Ishikawa (cell line): ENCODE measurements around the gene ATF3.

Source experiments
- CEBPB ChIP-seq: IDR thresholded peaks from 2 replicates; pipeline ENCODE4 v1.6.1; 2012
- TCF12 ChIP-seq: IDR thresholded peaks from 2 replicates; pipeline ENCODE4 v1.6.1; 2012; ENCODE audit warnings: low read depth
- TF ChIP-seq, protein P1 (sequence below): IDR thresholded peaks from 2 replicates; pipeline ENCODE4 v1.6.1; 2012; ENCODE audit warnings: low read depth, mild to moderate bottlenecking
- TF ChIP-seq, protein P2 (sequence below): IDR thresholded peaks from 2 replicates; pipeline ENCODE4 v1.6.1; 2012

DNA sequence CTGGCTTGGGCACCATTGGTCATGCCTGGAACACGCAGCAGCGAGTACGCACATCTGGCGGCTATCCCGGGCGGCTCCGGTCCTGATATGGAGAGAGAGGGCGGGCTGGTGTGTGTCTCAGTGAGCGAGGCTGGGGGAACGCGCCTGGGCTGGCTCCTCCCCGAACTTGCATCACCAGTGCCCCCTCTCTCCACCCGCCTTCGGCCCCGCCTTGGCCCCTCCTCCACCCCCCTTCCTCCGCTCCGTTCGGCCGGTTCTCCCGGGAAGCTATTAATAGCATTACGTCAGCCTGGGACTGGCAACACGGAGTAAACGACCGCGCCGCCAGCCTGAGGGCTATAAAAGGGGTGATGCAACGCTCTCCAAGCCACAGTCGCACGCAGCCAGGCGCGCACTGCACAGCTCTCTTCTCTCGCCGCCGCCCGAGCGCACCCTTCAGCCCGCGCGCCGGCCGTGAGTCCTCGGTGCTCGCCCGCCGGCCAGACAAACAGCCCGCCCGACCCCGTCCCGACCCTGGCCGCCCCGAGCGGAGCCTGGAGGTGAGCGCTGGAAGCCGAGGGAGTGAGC, at the start of gene ATF3:
- TF ChIP-seq TCF12 = peak; percentile 95
- TF ChIP-seq, protein P1, sequence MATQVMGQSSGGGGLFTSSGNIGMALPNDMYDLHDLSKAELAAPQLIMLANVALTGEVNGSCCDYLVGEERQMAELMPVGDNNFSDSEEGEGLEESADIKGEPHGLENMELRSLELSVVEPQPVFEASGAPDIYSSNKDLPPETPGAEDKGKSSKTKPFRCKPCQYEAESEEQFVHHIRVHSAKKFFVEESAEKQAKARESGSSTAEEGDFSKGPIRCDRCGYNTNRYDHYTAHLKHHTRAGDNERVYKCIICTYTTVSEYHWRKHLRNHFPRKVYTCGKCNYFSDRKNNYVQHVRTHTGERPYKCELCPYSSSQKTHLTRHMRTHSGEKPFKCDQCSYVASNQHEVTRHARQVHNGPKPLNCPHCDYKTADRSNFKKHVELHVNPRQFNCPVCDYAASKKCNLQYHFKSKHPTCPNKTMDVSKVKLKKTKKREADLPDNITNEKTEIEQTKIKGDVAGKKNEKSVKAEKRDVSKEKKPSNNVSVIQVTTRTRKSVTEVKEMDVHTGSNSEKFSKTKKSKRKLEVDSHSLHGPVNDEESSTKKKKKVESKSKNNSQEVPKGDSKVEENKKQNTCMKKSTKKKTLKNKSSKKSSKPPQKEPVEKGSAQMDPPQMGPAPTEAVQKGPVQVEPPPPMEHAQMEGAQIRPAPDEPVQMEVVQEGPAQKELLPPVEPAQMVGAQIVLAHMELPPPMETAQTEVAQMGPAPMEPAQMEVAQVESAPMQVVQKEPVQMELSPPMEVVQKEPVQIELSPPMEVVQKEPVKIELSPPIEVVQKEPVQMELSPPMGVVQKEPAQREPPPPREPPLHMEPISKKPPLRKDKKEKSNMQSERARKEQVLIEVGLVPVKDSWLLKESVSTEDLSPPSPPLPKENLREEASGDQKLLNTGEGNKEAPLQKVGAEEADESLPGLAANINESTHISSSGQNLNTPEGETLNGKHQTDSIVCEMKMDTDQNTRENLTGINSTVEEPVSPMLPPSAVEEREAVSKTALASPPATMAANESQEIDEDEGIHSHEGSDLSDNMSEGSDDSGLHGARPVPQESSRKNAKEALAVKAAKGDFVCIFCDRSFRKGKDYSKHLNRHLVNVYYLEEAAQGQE = no peak
- TF ChIP-seq, protein P2, sequence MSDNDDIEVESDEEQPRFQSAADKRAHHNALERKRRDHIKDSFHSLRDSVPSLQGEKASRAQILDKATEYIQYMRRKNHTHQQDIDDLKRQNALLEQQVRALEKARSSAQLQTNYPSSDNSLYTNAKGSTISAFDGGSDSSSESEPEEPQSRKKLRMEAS = peak; percentile 84
- peak; percentile 99 for TF ChIP-seq CEBPB
